HG02885 (cell line): ENCODE measurements around the gene SH3BP4.

Experiments
- ATAC-seq: cut with Tn5 transposase; IDR thresholded peaks from one replicate; pipeline ENCODE4 v1.9.1; 2021; ENCODE audit warnings: mild to moderate bottlenecking; ENCODE audit not compliant: unreplicated experiment, poor library complexity

SH3BP4 gene

GRCh38 chr2:235080101-235080500 lies 128.3 kb downstream of the SH3BP4 start:
- no peak for ATAC-seq

- ATAC-seq, result no peak
Observed at GRCh38 chr2:235082578-235083338, 130.9 kb downstream of the SH3BP4 start.

- no peak for ATAC-seq
Observed at GRCh38 chr2:235083822-235084221, 132.0 kb downstream of the SH3BP4 start.

- ATAC-seq, result no peak
Observed at GRCh38 chr2:235084424-235084823, 132.6 kb downstream of the SH3BP4 start.

- no peak for ATAC-seq
Observed at GRCh38 chr2:235085476-235085875, 133.7 kb downstream of the SH3BP4 start.

GRCh38 chr2:235086481-235087184 lies 134.8 kb downstream of the SH3BP4 start:
- ATAC-seq, result no peak

- no peak for ATAC-seq
Observed at GRCh38 chr2:235087832-235088495, 136.1 kb downstream of the SH3BP4 start.

GRCh38 chr2:235088496-235088921 lies 136.7 kb downstream of the SH3BP4 start:
- no peak for ATAC-seq

- no peak for ATAC-seq
Observed at GRCh38 chr2:235091421-235091820, 139.6 kb downstream of the SH3BP4 start.

GRCh38 chr2:235091983-235092382 lies 140.2 kb downstream of the SH3BP4 start:
- ATAC-seq, result no peak

GRCh38 chr2:235092433-235093223 lies 140.8 kb downstream of the SH3BP4 start:
- no peak for ATAC-seq

GRCh38 chr2:235094457-235094856 lies 142.6 kb downstream of the SH3BP4 start:
- ATAC-seq, result no peak

- no peak for ATAC-seq
Observed at GRCh38 chr2:235095569-235095968, 143.8 kb downstream of the SH3BP4 start.

- ATAC-seq, result no peak
Observed at GRCh38 chr2:235096447-235096846, 144.6 kb downstream of the SH3BP4 start.

GRCh38 chr2:235097196-235097595 lies 145.4 kb downstream of the SH3BP4 start:
- no peak for ATAC-seq

GRCh38 chr2:235098269-235098668 lies 146.5 kb downstream of the SH3BP4 start:
- no peak for ATAC-seq

- no peak for ATAC-seq
Observed at GRCh38 chr2:235098736-235099494, 147.1 kb downstream of the SH3BP4 start.

GRCh38 chr2:235102896-235103295 lies 151.1 kb downstream of the SH3BP4 start:
- ATAC-seq, result no peak
